Ishikawa (cell line): Measurements from ENCODE around the gene KLK12.

Experiments used
- CEBPB ChIP-seq: IDR thresholded peaks from 2 replicates; pipeline ENCODE4 v1.6.1; 2012
- CREB1 ChIP-seq: IDR thresholded peaks from 2 replicates; pipeline ENCODE4 v1.6.1; 2012; ENCODE audit warnings: low read depth
- EGR1 ChIP-seq: IDR thresholded peaks from 2 replicates; pipeline ENCODE4 v1.6.1; 2012
- EP300 ChIP-seq: IDR thresholded peaks from 2 replicates; pipeline ENCODE4 v1.6.1; 2012; ENCODE audit warnings: borderline replicate concordance
- FOXM1 ChIP-seq: IDR thresholded peaks from 2 replicates; pipeline ENCODE4 v1.6.1; 2012; ENCODE audit warnings: low read depth, borderline replicate concordance
- NFIC ChIP-seq: IDR thresholded peaks from 2 replicates; pipeline ENCODE4 v1.6.1; 2012
- RAD21 ChIP-seq: IDR thresholded peaks from 2 replicates; pipeline ENCODE4 v1.6.1; 2012; ENCODE audit warnings: low read depth
- REST ChIP-seq: IDR thresholded peaks from 2 replicates; pipeline ENCODE4 v1.6.1; 2012; ENCODE audit warnings: low read depth, mild to moderate bottlenecking
- TAF1 ChIP-seq: IDR thresholded peaks from 2 replicates; pipeline ENCODE4 v1.6.1; 2012; ENCODE audit warnings: low read depth, mild to moderate bottlenecking
- TCF12 ChIP-seq: IDR thresholded peaks from 2 replicates; pipeline ENCODE4 v1.6.1; 2012; ENCODE audit warnings: low read depth
- TEAD4 ChIP-seq: IDR thresholded peaks from 2 replicates; pipeline ENCODE4 v1.6.1; 2012
- USF1 ChIP-seq: IDR thresholded peaks from 2 replicates; pipeline ENCODE4 v1.6.1; 2012
- YY1 ChIP-seq: IDR thresholded peaks from 2 replicates; pipeline ENCODE4 v1.6.1; 2012; ENCODE audit warnings: low read depth
- ZBTB7A ChIP-seq: IDR thresholded peaks from 2 replicates; pipeline ENCODE4 v1.6.1; 2012; ENCODE audit warnings: low read depth
- TF ChIP-seq, protein P1 (sequence below): IDR thresholded peaks from 2 replicates; pipeline ENCODE4 v1.6.1; 2012

The KLK12 gene

GRCh38 chr19:51081476-51081875, 46.7 kb upstream of the KLK12 start:
- no peak for TF ChIP-seq FOXM1
- no peak for TF ChIP-seq CEBPB
- TF ChIP-seq TAF1, result no peak
- TF ChIP-seq EP300, result no peak
- TF ChIP-seq ZBTB7A, result no peak
- no peak for TF ChIP-seq TEAD4
- TF ChIP-seq TCF12, result no peak
- no peak for TF ChIP-seq CREB1
- TF ChIP-seq USF1, result no peak
- no peak for TF ChIP-seq NFIC
- no peak for TF ChIP-seq REST
- TF ChIP-seq EGR1, result no peak
- no peak for TF ChIP-seq YY1
- TF ChIP-seq, protein P1, sequence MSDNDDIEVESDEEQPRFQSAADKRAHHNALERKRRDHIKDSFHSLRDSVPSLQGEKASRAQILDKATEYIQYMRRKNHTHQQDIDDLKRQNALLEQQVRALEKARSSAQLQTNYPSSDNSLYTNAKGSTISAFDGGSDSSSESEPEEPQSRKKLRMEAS, result no peak
- no peak for TF ChIP-seq RAD21

DNA sequence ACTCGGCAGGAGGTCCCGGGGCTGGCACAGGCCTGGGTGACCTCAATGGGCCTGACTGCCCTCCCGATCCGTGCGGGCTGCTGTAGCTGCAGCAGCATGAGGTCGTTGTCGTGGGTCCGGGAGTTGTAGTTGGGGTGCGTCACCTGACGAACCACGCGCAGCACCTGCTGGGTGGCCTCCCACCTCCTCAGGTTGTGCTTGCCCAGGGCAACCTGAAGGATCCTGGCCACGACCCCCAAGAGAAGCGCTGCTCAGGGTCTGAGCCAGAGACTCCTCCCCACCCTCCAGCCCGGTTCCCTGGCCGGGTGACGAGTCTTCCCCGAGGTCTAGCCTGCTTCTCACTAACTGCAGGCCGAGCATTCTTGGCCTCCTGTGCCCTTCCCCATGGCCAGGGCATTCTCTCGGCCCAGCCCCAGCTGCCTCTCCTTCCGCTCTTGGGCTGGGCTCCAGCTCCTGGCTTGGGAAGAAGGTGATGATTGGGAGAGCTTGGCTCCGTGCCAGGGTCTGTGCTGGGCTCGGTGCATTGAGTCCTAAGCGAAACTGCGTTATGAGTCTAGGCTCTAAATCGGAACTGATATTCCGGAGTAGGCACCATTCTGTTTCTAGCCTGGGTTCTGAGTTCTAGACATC, 44.8 kb upstream of the KLK12 start:
- TF ChIP-seq FOXM1 (no peak), ZBTB7A (no peak), RAD21 (no peak), CREB1 (no peak), CEBPB (no peak), TEAD4 (no peak)

DNA sequence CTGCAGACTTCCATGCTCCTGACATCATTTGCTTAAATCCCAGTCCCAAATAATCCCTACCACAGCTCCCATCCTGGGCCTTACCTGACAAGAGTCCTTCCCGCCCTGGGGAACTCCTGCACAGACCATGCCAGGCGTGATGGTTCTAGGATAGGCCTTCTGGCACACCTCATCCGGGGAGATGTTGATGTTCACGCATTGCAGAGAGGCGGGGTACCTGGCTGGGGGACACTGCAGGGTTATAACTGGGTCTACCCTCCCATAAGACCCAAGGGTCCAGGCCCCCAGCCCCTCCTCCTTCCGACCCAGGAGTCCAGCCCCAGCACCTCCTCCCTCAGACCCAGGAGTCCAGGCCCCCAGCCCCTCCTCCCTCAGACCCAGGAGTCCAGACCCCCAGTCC, 43.9 kb upstream of the KLK12 start:
- TF ChIP-seq TEAD4 (no peak), EGR1 (no peak)

DNA sequence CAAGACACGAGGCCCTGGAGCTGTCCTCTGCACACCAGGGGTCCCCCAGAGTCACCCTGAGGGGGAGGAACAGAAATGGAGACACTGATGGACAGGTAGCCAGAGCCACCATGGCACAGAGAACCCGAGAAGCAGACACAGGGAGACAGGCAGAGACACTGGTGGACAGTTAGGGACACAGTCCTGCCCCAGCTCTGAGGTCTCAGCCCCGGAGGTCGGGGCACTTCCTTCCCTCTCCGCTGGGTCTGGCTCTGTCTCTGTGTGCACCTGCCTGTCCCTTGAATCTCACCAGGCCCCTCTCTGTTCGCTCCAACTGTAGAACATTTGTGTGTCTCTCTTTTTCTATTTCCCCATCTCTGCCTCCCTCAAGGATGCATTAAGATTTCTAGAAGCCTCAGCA, 43.3 kb upstream of the KLK12 start:
- TF ChIP-seq REST (no peak), TAF1 (no peak), FOXM1 (no peak), EGR1 (no peak), ZBTB7A (no peak), CEBPB (no peak)
- TF ChIP-seq, protein P1, result no peak

- no peak for TF ChIP-seq NFIC
- no peak for TF ChIP-seq ZBTB7A
- no peak for TF ChIP-seq CEBPB
- TF ChIP-seq, protein P1, result no peak
- TF ChIP-seq TCF12, result no peak
- no peak for TF ChIP-seq FOXM1
- no peak for TF ChIP-seq EP300
Observed at GRCh38 chr19:51076631-51077213, 41.9 kb upstream of the KLK12 start.

- TF ChIP-seq EP300 (no peak), USF1 (no peak), RAD21 (no peak), TCF12 (no peak), ZBTB7A (no peak), CREB1 (no peak), YY1 (no peak), NFIC (no peak), REST (no peak), CEBPB (no peak), TEAD4 (no peak), FOXM1 (no peak), EGR1 (no peak), TAF1 (no peak)
- TF ChIP-seq, protein P1, result no peak
Observed at GRCh38 chr19:51075998-51076397, 41.2 kb upstream of the KLK12 start.
